Endodermal cell (in vitro differentiated cells): Measurements from ENCODE around the gene GALNT14. TPM values are rescaled to one million over a fixed set of nuclear protein-coding genes. Genes with fewer than 3 reads are reported as not detected.

ENCODE experiments used
- DNase-seq: peaks from one replicate; pipeline ENCODE4 v3.0.0-alpha.2; 2017
- H3K27ac ChIP-seq: 2 replicates; pipeline ENCODE4 v1.5.1; 2013; ENCODE audit warnings: mild to moderate bottlenecking, low read depth, low read length, moderate library complexity
- H3K27me3 ChIP-seq: 2 replicates; pipeline ENCODE4 v1.6.1; 2013; ENCODE audit warnings: mild to moderate bottlenecking, low read length, moderate library complexity; ENCODE audit not compliant: insufficient read depth, control insufficient read depth, poor library complexity, severe bottlenecking
- H3K36me3 ChIP-seq: 2 replicates; pipeline ENCODE4 v1.7.0; 2013; ENCODE audit warnings: mild to moderate bottlenecking, low read length, moderate library complexity; ENCODE audit not compliant: control insufficient read depth, insufficient read depth
- H3K4me1 ChIP-seq: one replicate; pipeline ENCODE4 v1.7.0; 2013; ENCODE audit warnings: low read length; ENCODE audit not compliant: control insufficient read depth, insufficient read depth
- H3K4me3 ChIP-seq: 2 replicates; pipeline ENCODE4 v1.5.1; 2013; ENCODE audit warnings: mild to moderate bottlenecking, low read length, moderate library complexity
- H3K9ac ChIP-seq: 2 replicates; pipeline ENCODE4 v1.6.1; 2013; ENCODE audit warnings: mild to moderate bottlenecking, low read length, moderate library complexity; ENCODE audit not compliant: poor library complexity, severe bottlenecking; ENCODE audit errors: extremely low read depth
- H3K9me3 ChIP-seq: 2 replicates; pipeline ENCODE4 v1.6.1; 2013; ENCODE audit warnings: mild to moderate bottlenecking, low read length, moderate library complexity; ENCODE audit not compliant: control insufficient read depth
- H3K27ac Mint-ChIP-seq: 2 replicates; pipeline ENCODE4 v1.8.0; 2020; ENCODE audit warnings: mixed read lengths
- H3K27me3 Mint-ChIP-seq: 2 replicates; pipeline ENCODE4 v1.8.0; 2021; ENCODE audit warnings: mild to moderate bottlenecking, mixed read lengths; ENCODE audit not compliant: insufficient read depth
- H3K36me3 Mint-ChIP-seq: 2 replicates; pipeline ENCODE4 v1.8.0; 2020; ENCODE audit warnings: low read depth, mixed read lengths
- H3K4me1 Mint-ChIP-seq: 2 replicates; pipeline ENCODE4 v1.8.0; 2020; ENCODE audit warnings: mixed read lengths
- H3K4me3 Mint-ChIP-seq: 2 replicates; pipeline ENCODE4 v1.8.0; 2020; ENCODE audit warnings: mild to moderate bottlenecking, moderate library complexity, mixed read lengths
- H3K9me3 Mint-ChIP-seq: 2 replicates; pipeline ENCODE4 v1.8.0; 2020; ENCODE audit warnings: mild to moderate bottlenecking, mixed read lengths
- CTCF ChIP-seq: fragments of 200-600 bp; sonication (generic); conservative IDR thresholded peaks from 2 replicates; pipeline ENCODE4 v1.5.0; 2021; ENCODE audit warnings: antibody characterized with exemption, mild to moderate bottlenecking
- WGBS, 2 experiments: methylation state at CpG; one replicate each; pipeline versions ENCODE4 v1.1.5 to v1.1.7; 2013; ENCODE audit warnings: missing lambda C conversion rate in 2 of 2, mixed read lengths in 1 of 2; ENCODE audit not compliant: insufficient coverage in 1 of 2, insufficient read length in 1 of 2; 5-methylcytosine and 5-hydroxymethylcytosine counted together
- total RNA-seq, 2 donors: library from RNA; stranded (reverse); fragmentation: NEBNext Ultra II Directional in 1 of 2; extraction: Animal tissue kit (Norgen Biotek cat#: 25700) in 1 of 2; gene quantifications; 2 replicates in 1 of 2; 3 replicates in 1 of 2; pipeline ENCODE4 v1.2.1, GENCODE V29; 2021

GALNT14 gene
- total RNA-seq, 2 donors from 2014 or later = 1.4 TPM

DNA sequence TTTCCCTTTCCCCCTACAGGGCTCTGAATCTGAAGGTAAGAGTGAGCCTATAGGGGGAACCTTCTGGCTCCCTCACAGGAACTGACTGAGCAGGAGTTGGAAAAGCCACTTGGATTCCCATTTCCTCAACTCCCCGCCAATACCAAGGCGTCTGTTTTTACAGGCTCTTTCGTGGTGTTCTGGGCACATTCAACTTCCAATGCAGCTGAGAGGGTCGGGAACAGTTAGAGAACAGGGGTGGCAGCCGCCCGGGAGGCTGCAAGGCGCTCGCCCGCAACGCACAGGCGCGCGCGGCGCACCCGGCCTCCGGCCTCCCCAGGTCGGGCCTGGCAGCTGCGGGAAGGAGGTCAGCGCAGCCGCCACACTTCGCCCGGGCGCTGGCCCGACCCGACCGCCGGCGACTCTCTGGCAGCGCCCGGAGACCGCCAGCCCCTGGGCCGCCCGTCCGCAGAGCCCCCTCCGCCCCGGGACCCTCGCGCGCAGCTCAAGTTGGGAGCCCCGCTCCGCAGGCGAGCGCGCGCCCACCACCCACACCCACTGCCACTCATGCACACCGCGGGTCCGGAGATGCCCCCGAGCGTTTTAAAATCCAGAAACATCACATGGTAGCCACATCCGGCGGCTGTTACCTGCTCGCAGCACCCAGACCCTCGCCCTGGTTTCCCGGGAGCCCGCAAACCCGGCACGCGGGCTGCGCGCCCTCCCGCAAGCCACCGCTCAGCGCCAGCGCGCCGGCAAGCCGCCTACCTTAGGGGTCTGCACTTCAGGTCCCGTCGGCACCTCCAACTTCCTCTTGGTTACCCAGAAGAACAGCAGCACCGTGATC is 816 bp downstream of the GALNT14 start:
- no peak overlapping the region for H3K27ac Mint-ChIP-seq
- TF ChIP-seq CTCF = peak; percentile 48
- peaks cover 94% of the 10 kb centered on the region for H3K27me3 ChIP-seq
- no peaks in the 10 kb centered on the region for H3K9me3 Mint-ChIP-seq
- H3K4me1 Mint-ChIP-seq = peaks cover 6% of the 10 kb centered on the region
- H3K9me3 ChIP-seq = no peaks in the 10 kb centered on the region
- no peak overlapping the region for H3K27ac ChIP-seq
- 0 to 2% methylated on average over 12 to 72 of the region's 72 CpGs for WGBS, 2 experiments
- peak overlapping the region; percentile 77 for H3K4me3 ChIP-seq
- H3K36me3 Mint-ChIP-seq = no peaks in the 10 kb centered on the region
- H3K36me3 ChIP-seq = no peaks in the 10 kb centered on the region
- peak overlapping the region; percentile 53 for H3K4me3 Mint-ChIP-seq
- H3K9ac ChIP-seq = no peak overlapping the region
- DNase-seq = peak; percentile 73
- H3K27me3 Mint-ChIP-seq = peaks cover 82% of the 10 kb centered on the region
- H3K4me1 ChIP-seq = no peaks in the 10 kb centered on the region

- Mint-ChIP-seq H3K9me3 (no peaks in the 10 kb centered on the region), H3K36me3 (no peaks in the 10 kb centered on the region), H3K4me1 (peaks cover 9% of the 10 kb centered on the region), H3K27me3 (peaks cover 77% of the 10 kb centered on the region), H3K27ac (no peak overlapping the region), H3K4me3 (peak overlapping the region; percentile 53)
- 83 to 93% methylated on average over 8 to 10 of the region's 10 CpGs for WGBS, 2 experiments
- no peak for TF ChIP-seq CTCF
- H3K27ac ChIP-seq = no peak overlapping the region
- no peaks in the 10 kb centered on the region for H3K9me3 ChIP-seq
- peaks cover 87% of the 10 kb centered on the region for H3K27me3 ChIP-seq
- DNase-seq = no peak
- H3K36me3 ChIP-seq = no peaks in the 10 kb centered on the region
- H3K9ac ChIP-seq = no peak overlapping the region
- no peak overlapping the region for H3K4me3 ChIP-seq
- no peaks in the 10 kb centered on the region for H3K4me1 ChIP-seq
Observed at GRCh38 chr2:31136732-31137131, 1.5 kb downstream of the GALNT14 start.

DNA sequence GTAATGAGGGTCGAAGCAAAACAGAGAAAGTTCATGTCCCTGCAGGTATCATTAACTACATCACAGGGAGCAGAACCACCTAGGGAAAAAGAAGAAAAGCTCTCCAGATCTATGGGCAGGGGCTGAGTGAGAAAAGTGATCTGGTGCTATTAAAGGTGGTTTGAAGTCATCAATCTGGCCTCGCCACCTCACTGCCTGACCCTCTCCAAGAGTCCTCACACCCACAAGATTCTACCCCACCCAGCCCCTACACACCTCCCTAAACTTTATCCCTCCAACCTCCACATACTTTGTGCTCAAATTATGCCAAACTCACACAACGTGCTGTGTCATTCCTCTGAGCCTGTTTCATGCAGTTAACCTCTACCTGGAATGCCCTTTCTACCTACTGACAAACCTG is 2.2 kb downstream of the GALNT14 start:
- H3K4me1 ChIP-seq = no peaks in the 10 kb centered on the region
- no peak for DNase-seq
- no peak overlapping the region for H3K9ac ChIP-seq
- no peak overlapping the region for H3K27ac ChIP-seq
- H3K4me3 Mint-ChIP-seq = no peak overlapping the region
- H3K27me3 ChIP-seq = peaks cover 80% of the 10 kb centered on the region
- WGBS, 2 experiments = 82 to 94% methylated on average over 2 to 3 of the region's 3 CpGs
- no peaks in the 10 kb centered on the region for H3K9me3 Mint-ChIP-seq
- H3K27ac Mint-ChIP-seq = no peak overlapping the region
- H3K4me1 Mint-ChIP-seq = peaks cover 12% of the 10 kb centered on the region
- H3K4me3 ChIP-seq = no peak overlapping the region
- no peaks in the 10 kb centered on the region for H3K36me3 Mint-ChIP-seq
- no peaks in the 10 kb centered on the region for H3K9me3 ChIP-seq
- no peaks in the 10 kb centered on the region for H3K36me3 ChIP-seq
- H3K27me3 Mint-ChIP-seq = peaks cover 75% of the 10 kb centered on the region
- TF ChIP-seq CTCF = no peak
